KG1 (cell line): ENCODE results near the gene ERMP1.

Source experiments
- DNase-seq: peaks from one replicate; lab custom pipeline; 2025; lab: John Stamatoyannopoulos, UW

The ERMP1 gene

DNA sequence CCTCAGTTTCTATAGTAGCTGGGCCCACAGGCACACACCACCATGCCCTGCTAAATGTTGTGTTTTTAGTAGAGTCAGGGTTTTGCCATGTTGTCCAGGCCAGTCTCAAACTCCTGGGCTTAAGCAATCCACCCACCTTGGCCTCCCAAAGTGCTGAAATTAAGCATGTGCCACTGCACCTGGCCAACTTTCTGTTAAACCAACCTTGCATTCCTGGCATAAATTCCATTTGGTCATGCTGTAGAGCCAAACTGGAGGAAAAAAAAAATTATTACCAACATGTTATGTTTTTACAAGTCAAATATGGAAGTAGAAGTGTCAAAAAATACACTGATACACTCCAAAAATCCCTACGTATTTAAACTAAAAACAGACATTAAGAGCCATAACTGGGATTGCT is 54.1 kb downstream of the ERMP1 start:
- DNase-seq, result no peak

DNA sequence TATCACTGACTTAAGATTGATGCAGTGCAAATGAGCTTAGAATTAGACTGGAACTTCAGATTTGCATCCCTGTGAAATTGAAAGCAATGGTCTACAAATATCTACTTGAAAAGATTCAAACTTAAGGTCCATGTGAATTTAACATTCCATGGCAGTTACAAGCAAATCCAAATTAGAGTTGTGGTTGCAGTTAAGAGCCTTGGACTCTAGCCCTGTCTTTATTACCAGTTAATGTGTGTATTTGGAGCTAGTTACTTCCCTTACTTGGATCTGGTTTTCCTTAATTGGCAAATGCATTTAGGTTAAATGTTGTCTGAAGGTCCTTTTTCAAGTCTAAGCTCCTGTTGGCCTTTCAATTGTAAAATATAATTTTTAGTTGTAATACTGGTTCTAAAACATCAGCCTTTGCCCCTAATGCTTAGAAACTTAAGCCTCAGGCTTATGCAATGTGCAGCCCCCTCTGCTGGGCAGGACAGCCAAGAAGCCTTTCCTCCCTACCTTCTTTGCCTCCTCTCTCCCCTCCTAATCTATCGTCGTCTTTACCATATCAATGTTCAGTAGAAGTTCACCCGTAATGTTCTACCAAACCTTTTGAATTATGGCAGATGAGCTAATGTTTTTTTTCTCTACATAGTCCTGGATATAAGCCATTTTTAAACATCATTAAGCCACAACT is 59.5 kb downstream of the ERMP1 start:
- DNase-seq, result no peak

- DNase-seq, result no peak
Measured at GRCh38 chr9:5767968-5768932, 64.7 kb downstream of the ERMP1 start.

- no peak for DNase-seq
Measured at GRCh38 chr9:5764130-5764868, 68.6 kb downstream of the ERMP1 start.

DNA sequence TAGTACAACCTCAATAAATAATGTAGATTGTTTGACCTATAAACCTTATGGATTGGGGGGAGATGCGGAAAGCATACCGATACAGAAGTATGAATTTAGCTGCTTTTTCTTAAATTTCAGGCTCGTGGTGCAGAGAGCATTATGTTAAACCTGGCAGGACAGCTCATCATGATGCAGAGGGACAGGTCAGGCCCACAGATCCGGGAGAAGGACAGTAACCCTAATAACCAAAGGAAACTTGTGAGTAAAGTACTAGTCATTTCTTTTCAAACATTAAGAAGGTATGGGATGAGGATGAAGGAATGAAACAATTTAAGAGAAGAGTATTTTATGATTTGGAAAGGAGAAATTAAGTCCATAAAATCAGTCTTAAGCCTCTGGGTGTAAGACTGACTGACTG is 70.5 kb downstream of the ERMP1 start:
- no peak for DNase-seq

DNA sequence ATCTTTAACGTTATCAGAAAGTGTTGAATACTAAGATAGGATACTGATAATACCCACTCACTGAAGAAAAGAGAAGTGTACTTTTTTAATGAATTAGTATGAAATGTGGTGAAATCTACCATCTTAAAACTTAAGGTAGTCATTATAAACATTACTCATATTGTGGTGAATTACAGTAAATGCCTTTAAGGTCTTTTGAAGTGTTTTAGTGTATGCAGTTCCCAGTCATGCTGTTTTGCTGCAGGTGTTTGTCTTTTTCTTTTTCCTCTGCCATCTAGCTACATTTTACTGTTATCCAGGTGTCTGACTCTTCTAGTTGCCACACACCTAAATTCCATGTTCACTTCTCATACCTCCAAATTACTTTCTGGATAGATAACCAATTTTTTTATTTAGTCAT is 72.6 kb downstream of the ERMP1 start:
- no peak for DNase-seq

DNA sequence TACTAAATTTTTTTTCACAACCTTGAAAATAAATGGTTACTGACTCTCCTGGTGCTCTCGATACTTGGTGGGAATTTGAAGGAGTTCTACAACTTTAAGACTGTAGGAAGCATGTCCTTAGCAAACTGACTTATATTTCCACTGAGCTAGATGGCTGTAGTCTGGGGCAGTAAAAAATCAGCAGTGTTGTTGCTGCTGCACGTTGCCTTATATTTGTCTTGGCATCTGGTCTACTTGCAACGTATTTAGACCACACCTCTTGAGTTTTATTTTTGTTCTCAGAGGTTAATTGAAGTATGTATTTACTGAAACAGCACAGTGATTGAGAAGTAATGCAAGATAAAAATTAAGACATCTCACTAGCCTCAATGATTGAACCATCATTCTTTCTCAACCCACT is 76.3 kb downstream of the ERMP1 start:
- DNase-seq, result no peak

DNA sequence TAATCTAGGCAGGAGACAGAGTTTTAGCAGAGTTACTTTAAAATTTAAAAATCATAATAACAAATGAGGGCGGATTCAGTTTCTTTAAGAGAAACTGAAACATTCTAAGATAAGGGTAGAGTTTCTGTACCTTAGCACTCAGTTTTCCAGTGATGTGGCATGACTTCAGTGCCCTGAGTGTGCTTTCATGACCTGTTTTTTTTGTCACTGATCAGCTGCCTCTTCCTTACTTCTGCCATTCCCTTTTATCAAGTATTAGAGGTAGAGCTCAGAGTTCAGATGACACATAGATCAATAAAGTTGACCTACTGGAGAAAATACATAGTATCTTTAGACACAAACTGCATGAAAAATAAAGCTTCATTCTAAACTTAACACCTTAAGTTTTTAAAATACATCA is 82.3 kb downstream of the ERMP1 start:
- DNase-seq, result no peak

- DNase-seq, result no peak
Measured at GRCh38 chr9:5749306-5749705, 83.6 kb downstream of the ERMP1 start.

DNA sequence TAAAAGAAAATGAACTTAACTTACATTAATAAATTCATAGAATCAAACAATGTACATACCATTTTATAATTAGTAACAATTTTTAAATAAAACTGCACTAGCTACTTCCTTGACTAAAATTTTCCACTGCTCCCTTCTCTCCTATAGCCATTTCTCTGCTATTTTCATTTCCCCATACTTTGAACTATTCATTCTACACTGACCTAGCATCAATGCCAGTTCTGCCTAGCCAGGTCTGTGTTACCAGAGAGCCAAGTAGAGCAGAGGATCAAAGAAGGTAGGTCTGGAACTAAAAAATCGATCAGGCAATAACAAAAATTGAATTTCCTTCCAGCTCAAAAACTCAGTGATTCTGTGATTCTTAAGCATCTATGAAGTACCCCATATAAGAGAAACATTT is 84.5 kb downstream of the ERMP1 start:
- no peak for DNase-seq

DNA sequence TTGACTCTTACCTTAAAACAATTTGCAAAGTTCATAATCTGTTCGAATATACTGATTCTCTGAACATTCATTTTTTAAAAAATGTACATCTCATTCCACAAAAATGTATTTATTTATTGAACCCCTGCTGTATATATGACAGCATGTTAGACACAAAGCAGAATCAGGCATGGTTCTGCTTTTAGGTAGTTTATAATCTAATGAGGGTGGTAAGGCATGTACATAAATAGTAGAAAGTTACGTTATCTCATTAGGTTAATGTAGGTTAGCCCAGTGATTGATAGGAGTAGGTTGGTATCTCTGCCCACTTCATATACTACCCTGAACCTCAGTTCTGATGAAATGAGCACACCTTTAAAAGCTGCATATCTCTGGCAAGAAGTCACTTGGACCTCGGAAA is 89.8 kb downstream of the ERMP1 start:
- DNase-seq, result no peak

- no peak for DNase-seq
Measured at GRCh38 chr9:5736563-5737346, 96.2 kb downstream of the ERMP1 start.

- no peak for DNase-seq
Measured at GRCh38 chr9:5735072-5735471, 97.8 kb downstream of the ERMP1 start.
